Suprapubic skin (tissue), 3 donors: ENCODE data around the gene VAMP8.

ENCODE experiments used
- CTCF ChIP-seq, 2 donors: fragments of 200-600 bp in 1 of 2; fragments of 450-650 bp in 1 of 2; sonication (generic) in 1 of 2; IDR thresholded peaks; one replicate each; pipeline ENCODE4 v1.5.1; 2016 to 2019; ENCODE audit warnings: antibody characterized with exemption in 2 of 2, mild to moderate bottlenecking in 1 of 2, moderate library complexity in 1 of 2
- POLR2A ChIP-seq, 2 donors: fragments of 450-650 bp; IDR thresholded peaks; one replicate each; pipeline ENCODE4 v1.6.1; 2017; ENCODE audit warnings: antibody characterized with exemption in 2 of 2, mild to moderate bottlenecking in 2 of 2, moderate library complexity in 2 of 2

GRCh38 chr2:85611217-85611704 is 33.9 kb downstream of the VAMP8 start:
- TF ChIP-seq CTCF (IDR thresholded peaks at IDR 0.05) (no peak), POLR2A (IDR thresholded peaks at IDR 0.05) (no peak)
